Lung (tissue), 12 donors: ENCODE data around the gene CAMKMT. TPM values are rescaled to one million over a fixed set of nuclear protein-coding genes. Genes with fewer than 3 reads are reported as not detected.

ENCODE experiments used
- ATAC-seq: fragments of 200-7000 bp; cut with Tn5 transposase; one replicate; pipeline ENCODE4 v1.9.1; 2020; ENCODE audit warnings: moderate number of reproducible peaks; ENCODE audit not compliant: insufficient read depth, low FRiP score
- DNase-seq, 3 donors: peaks; one replicate each; pipeline ENCODE4 v3.0.0-alpha.2; 2013 to 2017
- H3K27ac ChIP-seq, 2 donors: one replicate each; pipeline ENCODE4 v1.5.1; 2013; ENCODE audit warnings: mild to moderate bottlenecking in 2 of 2, moderate library complexity in 2 of 2, control low read depth in 1 of 2, inconsistent platforms in 1 of 2, low read depth in 1 of 2, low read length in 1 of 2
- H3K27me3 ChIP-seq, 3 donors: one replicate each; pipeline ENCODE4 v1.5.1; 2013; ENCODE audit warnings: low read length in 2 of 3; ENCODE audit not compliant: control insufficient read depth in 3 of 3, insufficient read depth in 3 of 3
- H3K36me3 ChIP-seq, 4 donors: one replicate each; pipeline ENCODE4 v1.5.1; 2013; ENCODE audit warnings: low read length in 4 of 4, mild to moderate bottlenecking in 1 of 4, moderate library complexity in 1 of 4; ENCODE audit not compliant: control insufficient read depth in 4 of 4, insufficient read depth in 4 of 4
- H3K4me1 ChIP-seq, 5 donors: one replicate each; pipeline ENCODE4 v1.5.1; 2013; ENCODE audit warnings: low read length in 5 of 5, mild to moderate bottlenecking in 2 of 5, moderate library complexity in 1 of 5; ENCODE audit not compliant: control insufficient read depth in 5 of 5, insufficient read depth in 5 of 5
- H3K4me3 ChIP-seq: one replicate; pipeline ENCODE4 v1.5.1; 2013; ENCODE audit warnings: mild to moderate bottlenecking, control low read depth, moderate library complexity
- H3K9ac ChIP-seq, 2 donors: one replicate each; pipeline ENCODE4 v1.5.1; 2013; ENCODE audit warnings: low read length in 2 of 2, control low read depth in 1 of 2; ENCODE audit not compliant: insufficient read depth in 1 of 2
- H3K9me3 ChIP-seq, 4 donors: one replicate each; pipeline ENCODE4 v1.5.1; 2013; ENCODE audit warnings: low read length in 3 of 4, mild to moderate bottlenecking in 1 of 4, moderate library complexity in 1 of 4; ENCODE audit not compliant: control insufficient read depth in 4 of 4, insufficient read depth in 3 of 4
- WGBS, 2 donors: extraction: QIAGEN DNeasy Blood & Tissue Kit; methylation state at CpG; one replicate each; pipeline ENCODE4 v1.1.7; 2013; 5-methylcytosine and 5-hydroxymethylcytosine counted together
- polyA plus RNA-seq, 2 donors: library from polyadenylated mRNA; stranded (reverse); fragments of 200-250 nt; gene quantifications; one replicate each; pipeline ENCODE4 v1.2.1, GENCODE V29; 2013
- total RNA-seq, 2 donors: library from RNA; depleted of rRNA in 1 of 2; stranded (reverse); fragments of >200 nt in 1 of 2; gene quantifications; one replicate each; pipeline ENCODE4 v1.2.1, GENCODE V29; 2014 to 2021
- TF ChIP-seq, protein P1 (sequence below): IDR thresholded peaks from 2 replicates; pipeline ENCODE4 v1.5.1; 2012; ENCODE audit warnings: mild to moderate bottlenecking; ENCODE audit errors: control extremely low read depth, extremely low read depth
- donor health status: control.
- donor health status: control.
- donor health status: Bipolar disorder and iron deficiency.
- donor health status: healthy.
- donor health status: DM: yes; HTN: yes; CAD: no.

Gene CAMKMT
- total and polyA plus RNA-seq, 4 donors, result 3.6 to 19.7 (median 8.4) TPM

DNA sequence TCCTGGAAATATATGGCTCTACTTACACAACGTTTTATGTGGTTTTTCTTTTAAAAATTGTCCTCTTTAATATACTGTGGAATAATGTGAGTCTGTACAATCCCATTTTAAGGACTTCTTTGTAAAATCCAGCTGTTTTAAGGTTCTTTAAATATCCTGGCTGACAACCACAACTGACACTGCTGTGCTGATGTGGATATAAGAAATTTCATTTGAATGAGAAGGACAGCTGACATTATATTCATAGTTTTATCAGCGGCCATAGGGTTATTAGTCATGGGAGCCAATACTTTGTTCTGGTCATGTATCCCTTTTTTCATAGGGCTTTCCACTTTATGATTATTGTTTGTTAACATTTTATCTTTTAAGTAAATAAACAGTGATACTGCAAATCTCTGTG lies 169.5 kb downstream of the CAMKMT start:
- TF ChIP-seq, protein P1, sequence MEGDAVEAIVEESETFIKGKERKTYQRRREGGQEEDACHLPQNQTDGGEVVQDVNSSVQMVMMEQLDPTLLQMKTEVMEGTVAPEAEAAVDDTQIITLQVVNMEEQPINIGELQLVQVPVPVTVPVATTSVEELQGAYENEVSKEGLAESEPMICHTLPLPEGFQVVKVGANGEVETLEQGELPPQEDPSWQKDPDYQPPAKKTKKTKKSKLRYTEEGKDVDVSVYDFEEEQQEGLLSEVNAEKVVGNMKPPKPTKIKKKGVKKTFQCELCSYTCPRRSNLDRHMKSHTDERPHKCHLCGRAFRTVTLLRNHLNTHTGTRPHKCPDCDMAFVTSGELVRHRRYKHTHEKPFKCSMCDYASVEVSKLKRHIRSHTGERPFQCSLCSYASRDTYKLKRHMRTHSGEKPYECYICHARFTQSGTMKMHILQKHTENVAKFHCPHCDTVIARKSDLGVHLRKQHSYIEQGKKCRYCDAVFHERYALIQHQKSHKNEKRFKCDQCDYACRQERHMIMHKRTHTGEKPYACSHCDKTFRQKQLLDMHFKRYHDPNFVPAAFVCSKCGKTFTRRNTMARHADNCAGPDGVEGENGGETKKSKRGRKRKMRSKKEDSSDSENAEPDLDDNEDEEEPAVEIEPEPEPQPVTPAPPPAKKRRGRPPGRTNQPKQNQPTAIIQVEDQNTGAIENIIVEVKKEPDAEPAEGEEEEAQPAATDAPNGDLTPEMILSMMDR, result no peak
- 83 to 89% methylated on average over 2 of the region's 2 CpGs for WGBS, 2 donors

DNA sequence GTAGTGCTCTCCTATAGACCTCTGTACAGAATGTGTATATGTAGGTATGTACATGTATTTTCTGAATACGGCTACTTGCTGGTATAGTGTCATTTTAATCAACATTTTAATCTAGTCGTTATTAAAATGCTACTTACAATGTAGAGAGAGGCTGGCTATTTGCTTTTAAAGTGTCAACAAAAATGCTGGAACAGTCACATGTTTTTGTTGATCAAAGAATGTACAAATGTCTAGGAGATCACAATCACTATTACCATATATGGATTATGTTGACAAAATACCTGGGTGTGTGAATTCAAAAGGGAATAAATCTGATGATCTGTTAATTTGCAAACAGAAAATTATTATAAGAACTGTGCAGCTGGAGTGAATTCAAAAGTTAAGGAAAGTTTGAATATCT lies 170.3 kb downstream of the CAMKMT start:
- H3K27me3 ChIP-seq, result no peaks in the 10 kb centered on the region
- DNase-seq (no peak), ATAC-seq (no peak)
- H3K36me3 ChIP-seq, result no peaks in the 10 kb centered on the region
- H3K4me1 ChIP-seq, result no peaks in the 10 kb centered on the region
- TF ChIP-seq, protein P1, result no peak
- no peaks in the 10 kb centered on the region for H3K9me3 ChIP-seq
- WGBS, 2 donors, result 86 to 93% methylated on average over 2 of the region's 2 CpGs
- H3K9ac ChIP-seq, result no peak overlapping the region
- no peak overlapping the region for H3K4me3 ChIP-seq
- H3K27ac ChIP-seq, result no peak overlapping the region

More for the DNA sequence above, 169.5 kb downstream of the CAMKMT start:
- Histone ChIP-seq H3K27ac (no peak overlapping the region), H3K4me3 (no peak overlapping the region), H3K36me3 (no peaks in the 10 kb centered on the region), H3K27me3 (no peaks in the 10 kb centered on the region), H3K9ac (no peak overlapping the region), H3K4me1 (no peaks in the 10 kb centered on the region), H3K9me3 (peaks cover 0 to 2% (median 0%) of the 10 kb centered on the region in 4 donors)
- ATAC-seq (no peak), DNase-seq (peak in 1 of 3 donors; percentile 8)

DNA sequence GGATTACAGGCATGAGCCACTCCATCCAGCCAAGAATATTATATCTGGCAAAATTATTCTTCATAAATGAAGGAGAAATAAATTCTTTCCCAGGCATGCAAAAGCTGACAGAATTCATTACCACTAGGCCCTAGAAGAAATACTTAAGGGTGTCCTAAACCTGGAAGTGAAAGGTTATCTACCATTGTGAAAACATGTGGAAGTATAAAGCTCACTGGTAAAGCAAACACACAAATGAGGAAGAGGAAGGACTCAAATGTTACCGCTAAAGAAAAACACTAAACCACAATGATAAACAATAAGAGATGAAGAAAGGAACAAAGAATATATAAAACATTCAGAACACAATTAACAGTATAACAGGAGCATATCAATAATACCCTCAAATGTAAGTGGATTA lies 171.8 kb downstream of the CAMKMT start:
- 44 to 89% methylated on average over 1 of the region's 1 CpG for WGBS, 2 donors

GRCh38 chr2:44535376-44535775 lies 173.6 kb downstream of the CAMKMT start:
- Histone ChIP-seq H3K36me3 (no peaks in the 10 kb centered on the region), H3K27me3 (no peaks in the 10 kb centered on the region), H3K4me3 (no peak overlapping the region), H3K27ac (no peak overlapping the region), H3K9me3 (no peaks in the 10 kb centered on the region), H3K4me1 (no peaks in the 10 kb centered on the region), H3K9ac (no peak overlapping the region)
- ATAC-seq (no peak), DNase-seq (no peak)
- WGBS, 2 donors, result 82% methylated on average over 1 of the region's 1 CpG
- TF ChIP-seq, protein P1, result no peak

More for the DNA sequence above, 171.8 kb downstream of the CAMKMT start:
- Histone ChIP-seq H3K4me1 (no peaks in the 10 kb centered on the region), H3K4me3 (no peak overlapping the region), H3K9ac (no peak overlapping the region), H3K27ac (no peak overlapping the region), H3K9me3 (no peaks in the 10 kb centered on the region), H3K27me3 (no peaks in the 10 kb centered on the region), H3K36me3 (no peaks in the 10 kb centered on the region)
- TF ChIP-seq, protein P1, result no peak
- DNase-seq, result no peak
- no peak for ATAC-seq
